HG03039 (cell line): ENCODE results near the gene MYBPC2.

ENCODE experiments used
- ATAC-seq: cut with Tn5 transposase; IDR thresholded peaks from one replicate; pipeline ENCODE4 v1.9.1; 2021; ENCODE audit warnings: mild to moderate bottlenecking, moderate library complexity; ENCODE audit not compliant: unreplicated experiment

MYBPC2 gene

GRCh38 chr19:50409347-50409746, 23.3 kb upstream of the MYBPC2 start:
- no peak for ATAC-seq

DNA sequence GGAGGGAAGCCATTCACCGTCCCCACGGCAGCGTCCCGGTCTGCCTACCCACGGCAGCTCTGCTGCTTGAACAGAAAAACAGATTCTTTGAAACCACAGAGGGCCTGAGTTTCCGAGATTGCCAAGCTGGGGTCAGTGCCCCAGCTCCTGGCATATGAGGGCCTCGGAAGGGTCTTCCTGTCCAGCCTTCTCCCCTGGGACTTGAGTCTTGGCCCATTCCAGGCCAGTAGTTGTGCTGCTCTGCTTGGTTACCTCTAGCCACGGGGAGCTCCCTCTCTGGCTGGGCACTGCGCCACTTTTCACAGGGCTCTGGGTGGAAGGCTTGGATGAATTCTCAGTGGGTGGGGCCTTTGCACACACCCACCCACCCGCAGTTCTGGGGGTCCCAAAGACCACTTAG, 22.6 kb upstream of the MYBPC2 start:
- ATAC-seq = no peak

- ATAC-seq = no peak
These were observed 20.3 kb upstream of the MYBPC2 start for GRCh38 chr19:50412419-50412818.

DNA sequence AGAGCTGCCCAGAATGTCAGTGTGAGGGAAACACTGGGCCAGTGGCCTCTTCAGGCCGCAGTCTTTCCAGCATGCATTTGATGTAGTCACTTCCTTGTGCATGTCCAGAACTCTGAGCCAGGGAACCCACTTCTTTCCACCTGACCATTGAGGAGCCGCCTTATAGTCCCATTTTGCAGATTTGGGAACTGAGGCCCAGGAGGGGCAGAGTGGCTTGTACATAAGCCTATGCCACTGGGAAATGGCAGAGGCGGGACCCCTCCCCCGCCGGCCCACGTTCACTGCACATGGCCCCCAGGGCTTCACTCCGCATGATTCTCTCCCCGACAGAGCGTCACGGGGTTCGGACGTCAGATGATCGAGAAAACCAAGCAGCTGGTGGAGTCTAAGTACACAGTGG, 19.6 kb upstream of the MYBPC2 start:
- ATAC-seq = no peak

- ATAC-seq = no peak
These were observed 19.2 kb upstream of the MYBPC2 start for GRCh38 chr19:50413531-50413930.

GRCh38 chr19:50414864-50415660, 17.6 kb upstream of the MYBPC2 start:
- ATAC-seq = peak; percentile 8

DNA sequence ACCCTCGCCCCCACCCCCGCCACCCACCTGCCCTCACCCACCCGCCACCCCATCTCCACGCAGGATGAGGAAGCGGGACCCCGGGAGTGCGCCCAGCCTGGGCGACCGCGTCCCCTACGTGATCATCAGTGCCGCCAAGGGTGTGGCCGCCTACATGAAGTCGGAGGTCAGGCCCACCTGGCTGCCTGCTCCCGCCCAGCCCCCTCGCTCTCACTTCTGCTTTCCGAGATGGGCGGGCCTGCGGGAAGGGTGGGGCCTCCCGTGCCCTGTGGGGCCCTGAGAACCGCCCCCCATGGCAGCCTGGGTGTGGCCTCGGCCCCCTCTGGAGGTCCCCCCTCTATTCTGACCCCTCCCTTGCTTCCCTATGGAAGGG, 17.0 kb upstream of the MYBPC2 start:
- ATAC-seq = peak; percentile 40

DNA sequence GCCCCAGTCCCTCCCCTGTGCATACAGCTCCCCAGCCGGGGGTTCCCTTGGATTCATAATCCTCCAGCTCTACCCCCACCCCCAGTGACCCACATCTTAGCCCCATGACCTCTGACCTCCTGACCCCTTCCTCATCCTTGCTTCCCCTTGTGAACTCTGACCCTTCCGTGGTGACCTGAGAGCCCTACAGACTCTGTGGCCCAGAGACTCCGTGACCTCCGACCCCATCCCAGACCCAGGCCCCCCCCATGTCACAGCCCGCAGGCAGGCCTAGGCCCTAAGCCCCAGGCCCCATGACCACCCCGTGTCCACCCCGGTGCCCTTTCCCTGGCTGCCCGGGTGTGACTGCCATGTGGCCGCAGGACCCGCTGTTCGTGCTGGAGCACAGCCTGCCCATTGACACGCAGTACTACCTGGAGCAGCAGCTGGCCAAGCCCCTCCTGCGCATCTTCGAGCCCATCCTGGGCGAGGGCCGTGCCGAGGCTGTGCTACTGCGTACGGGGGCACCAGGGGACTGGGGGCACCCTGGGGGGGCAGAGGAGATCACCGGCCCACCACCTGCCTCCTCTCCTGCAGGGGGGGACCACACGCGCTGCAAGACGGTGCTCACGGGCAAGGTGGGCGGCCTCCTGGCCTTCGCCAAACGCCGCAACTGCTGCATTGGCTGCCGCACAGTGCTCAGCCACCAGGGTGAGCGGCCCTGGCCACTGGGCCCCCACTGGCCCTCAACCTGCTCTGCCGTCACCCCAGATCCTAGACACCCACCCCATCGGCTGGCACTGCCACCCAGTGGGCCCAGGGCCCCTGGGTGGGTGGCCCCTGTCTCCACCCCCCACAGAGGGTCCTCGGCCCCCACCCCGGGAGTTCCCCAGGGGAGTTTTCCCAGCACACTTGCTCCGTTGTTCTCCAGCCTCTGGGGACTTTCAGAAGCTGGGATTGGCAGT, 16.4 kb upstream of the MYBPC2 start:
- ATAC-seq = no peak

GRCh38 chr19:50417111-50418081, 15.3 kb upstream of the MYBPC2 start:
- no peak for ATAC-seq

GRCh38 chr19:50418176-50419021, 14.3 kb upstream of the MYBPC2 start, which contains the start of gene SPIB:
Gene SPIB, plus strand, starts transcription at chr19:50418938. Its CDS starts 25 bp downstream, at chr19:50418963.
- ATAC-seq = no peak

- ATAC-seq = no peak
These were observed 13.6 kb upstream of the MYBPC2 start for GRCh38 chr19:50419022-50419579.

DNA sequence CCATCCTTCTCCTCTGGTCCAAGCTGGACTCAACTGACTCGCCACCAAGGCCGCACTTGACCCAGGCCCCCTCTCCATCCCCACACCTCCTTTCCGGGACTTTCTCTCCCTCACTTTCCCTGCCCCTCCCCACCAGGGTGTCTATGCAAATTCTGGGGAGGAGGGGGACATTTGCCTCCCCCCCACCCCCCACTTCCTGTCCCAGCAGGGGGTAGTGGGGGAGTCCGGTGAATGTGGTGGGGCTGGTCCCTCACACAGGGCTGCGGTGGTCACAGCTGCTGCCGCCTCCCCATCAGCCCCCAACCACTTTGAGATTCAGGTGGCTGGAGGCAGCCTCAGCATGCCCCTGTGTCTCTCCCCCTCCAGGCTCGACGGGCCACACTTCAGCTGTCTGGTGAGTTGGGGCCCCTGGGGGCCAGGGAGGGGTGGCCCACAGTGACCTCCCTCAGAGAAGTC, 13.1 kb upstream of the MYBPC2 start:
- no peak for ATAC-seq

GRCh38 chr19:50420127-50420526, 12.6 kb upstream of the MYBPC2 start:
- no peak for ATAC-seq

DNA sequence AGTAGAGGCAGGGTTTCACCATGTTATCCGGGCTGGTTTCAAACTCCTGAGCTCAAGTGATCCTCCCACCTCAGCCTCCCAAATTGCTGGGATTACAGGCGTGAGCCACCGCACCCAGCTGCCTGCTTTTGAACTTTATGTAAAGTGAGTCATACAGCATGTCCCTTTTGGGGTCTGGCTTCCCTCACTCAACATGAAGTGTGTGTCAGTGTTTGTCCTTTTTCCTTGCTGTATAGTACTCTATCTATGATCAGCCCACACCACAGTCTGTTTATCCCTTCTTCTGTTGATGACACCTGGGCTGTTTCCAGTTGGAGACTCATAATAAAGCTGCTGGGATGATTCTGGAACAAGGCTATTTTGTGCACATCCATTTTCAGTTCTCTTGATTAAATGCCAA, 11.9 kb upstream of the MYBPC2 start:
- no peak for ATAC-seq

GRCh38 chr19:50422397-50423278, 10.1 kb upstream of the MYBPC2 start:
- no peak for ATAC-seq

GRCh38 chr19:50423279-50424113, 9.2 kb upstream of the MYBPC2 start:
- ATAC-seq = no peak

- no peak for ATAC-seq
These were observed 7.1 kb upstream of the MYBPC2 start for GRCh38 chr19:50425581-50425980.
